Activated CD4-positive, alpha-beta T cell treated with anti-CD3 and anti-CD28 coated beads for 1 hour (primary cell): ENCODE data around the gene PABPN1L.
"Not testable (repeated sequence)": the region's sequence is repeated elsewhere in the genome, so short reads cannot be mapped to it uniquely, and the experiment has no call there.

Experiments
- DNase-seq: peaks from one replicate; pipeline ENCODE4 v3.0.0-alpha.2; 2020

PABPN1L gene

DNA sequence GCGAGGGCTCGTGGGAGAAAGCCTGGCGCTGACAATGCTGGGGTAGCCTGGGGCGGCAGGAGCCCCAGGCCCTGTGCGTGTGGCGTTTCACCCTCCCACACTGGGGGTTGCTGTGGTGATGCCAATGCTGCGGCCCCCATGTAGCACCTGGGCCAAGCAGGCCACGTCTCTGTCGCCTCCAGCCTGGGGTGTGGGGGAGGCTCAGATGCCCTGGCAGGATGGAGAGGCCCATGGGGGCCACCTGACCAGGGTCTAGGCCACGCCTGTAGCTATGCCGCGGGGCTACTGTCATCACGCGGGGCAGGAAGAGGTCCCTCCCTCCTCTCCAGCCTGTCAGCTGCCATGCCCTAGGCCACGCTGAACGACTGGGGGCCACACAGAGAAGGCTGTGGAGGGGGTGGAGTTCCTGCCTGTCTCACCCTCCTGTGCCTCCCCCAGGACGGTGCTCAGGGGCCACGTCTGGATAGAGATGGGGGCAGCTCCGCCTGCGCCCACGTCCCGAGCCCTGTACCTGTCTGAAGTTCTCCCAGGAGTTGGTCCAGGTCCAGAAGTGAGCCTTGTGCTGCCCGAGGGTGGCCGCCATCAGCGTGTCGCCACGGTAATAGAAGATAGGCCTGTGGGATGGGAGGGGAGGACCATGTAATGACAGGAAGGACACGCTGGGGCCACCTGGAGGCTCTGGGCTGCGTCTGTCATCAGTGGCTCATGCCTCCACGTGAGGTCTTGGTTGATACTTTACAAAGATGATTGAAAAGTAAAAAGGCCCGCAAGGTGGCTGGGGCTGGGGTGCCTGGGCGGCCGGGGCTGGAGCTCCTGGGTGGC, 42.0 kb downstream of the PABPN1L start:
- no peak for DNase-seq

DNA sequence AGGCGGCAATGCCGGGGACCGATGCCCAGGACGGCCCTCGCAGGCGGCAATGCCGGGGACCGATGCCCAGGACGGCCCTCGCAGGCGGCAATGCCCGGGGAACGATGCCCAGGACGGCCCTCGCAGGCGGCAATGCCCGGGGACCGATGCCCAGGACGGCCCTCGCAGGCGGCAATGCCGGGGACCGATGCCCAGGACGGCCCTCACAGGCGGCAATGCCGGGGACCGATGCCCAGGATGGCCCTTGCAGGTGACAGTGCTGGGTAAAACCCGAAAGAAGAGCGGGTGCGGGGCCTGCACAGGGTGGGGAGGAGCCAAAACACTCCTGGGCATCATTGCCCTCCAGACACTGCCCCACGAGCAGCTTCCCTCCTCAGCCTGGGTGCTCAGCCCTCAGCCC, 42.8 kb downstream of the PABPN1L start:
- not testable (repeated sequence) for DNase-seq

DNA sequence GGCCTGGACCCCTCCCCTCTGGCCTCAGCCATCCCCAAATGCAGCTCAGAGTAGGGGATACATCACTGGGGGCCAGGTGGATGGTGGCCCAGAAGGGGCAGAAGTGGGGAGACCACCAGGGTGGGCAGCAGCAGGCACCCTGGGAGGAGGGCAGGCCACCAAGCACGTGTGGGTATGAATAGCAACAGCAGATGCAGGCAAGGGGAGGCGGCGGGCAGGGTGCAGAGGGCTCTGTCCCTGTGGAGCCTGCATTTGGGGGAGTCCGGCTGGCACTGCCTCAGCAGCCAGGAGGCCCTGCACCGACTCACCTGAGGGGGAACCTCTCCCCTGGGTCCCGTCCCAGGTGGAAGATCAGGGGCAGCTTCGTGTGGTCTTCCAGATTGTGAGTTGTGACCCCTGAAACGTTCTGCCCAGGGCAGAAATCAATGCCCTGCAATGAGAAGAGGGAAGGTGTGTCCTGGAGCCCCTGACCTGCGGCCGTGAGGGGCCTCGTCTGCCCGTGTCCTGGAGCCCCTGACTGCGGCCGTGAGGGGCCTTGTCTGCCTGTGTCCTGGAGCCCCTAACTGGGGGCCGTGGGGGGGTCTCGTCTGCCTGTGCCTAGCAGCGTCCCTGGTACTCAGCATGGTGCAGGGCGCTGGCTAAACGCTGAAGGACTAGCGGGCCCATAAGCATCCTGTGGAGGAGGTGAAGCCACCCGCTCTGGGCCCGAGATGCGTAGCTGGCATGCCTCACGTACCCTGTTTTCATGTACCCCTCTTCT, 44.0 kb downstream of the PABPN1L start:
- DNase-seq = no peak

DNA sequence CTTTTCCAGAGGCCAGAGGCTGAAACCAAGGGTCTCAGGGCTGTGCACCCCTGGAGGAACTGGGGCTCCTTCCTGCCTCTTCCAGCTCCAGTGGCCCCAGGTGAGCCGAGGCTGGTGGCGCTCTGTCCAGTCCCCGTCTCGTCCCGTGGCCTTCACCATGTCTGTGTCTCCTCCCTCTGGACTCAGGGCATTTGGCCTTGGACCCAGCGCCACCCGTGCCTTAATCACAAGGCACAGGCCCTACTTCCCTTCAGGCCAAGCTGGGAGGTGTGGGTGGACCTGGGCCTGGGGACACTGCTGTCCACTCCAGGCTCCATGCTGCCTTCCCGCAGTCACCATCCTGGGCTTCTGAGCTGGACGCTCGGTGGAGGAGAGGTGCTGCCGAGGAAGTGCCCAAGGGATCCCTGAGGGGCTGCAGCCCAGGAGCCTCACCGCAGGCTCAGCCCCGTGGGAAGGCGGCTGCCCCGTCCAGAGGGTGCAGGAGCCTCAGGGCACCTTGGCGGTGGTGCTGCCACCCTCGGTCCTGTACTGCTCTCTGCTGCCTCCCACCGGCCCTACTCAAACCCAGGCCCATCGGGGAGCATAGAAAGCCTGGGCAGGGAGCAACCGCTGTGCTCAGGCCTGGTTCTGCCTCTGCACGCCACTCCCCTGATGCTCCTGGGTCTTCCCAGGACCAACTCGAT, 45.2 kb downstream of the PABPN1L start:
- DNase-seq = no peak

DNA sequence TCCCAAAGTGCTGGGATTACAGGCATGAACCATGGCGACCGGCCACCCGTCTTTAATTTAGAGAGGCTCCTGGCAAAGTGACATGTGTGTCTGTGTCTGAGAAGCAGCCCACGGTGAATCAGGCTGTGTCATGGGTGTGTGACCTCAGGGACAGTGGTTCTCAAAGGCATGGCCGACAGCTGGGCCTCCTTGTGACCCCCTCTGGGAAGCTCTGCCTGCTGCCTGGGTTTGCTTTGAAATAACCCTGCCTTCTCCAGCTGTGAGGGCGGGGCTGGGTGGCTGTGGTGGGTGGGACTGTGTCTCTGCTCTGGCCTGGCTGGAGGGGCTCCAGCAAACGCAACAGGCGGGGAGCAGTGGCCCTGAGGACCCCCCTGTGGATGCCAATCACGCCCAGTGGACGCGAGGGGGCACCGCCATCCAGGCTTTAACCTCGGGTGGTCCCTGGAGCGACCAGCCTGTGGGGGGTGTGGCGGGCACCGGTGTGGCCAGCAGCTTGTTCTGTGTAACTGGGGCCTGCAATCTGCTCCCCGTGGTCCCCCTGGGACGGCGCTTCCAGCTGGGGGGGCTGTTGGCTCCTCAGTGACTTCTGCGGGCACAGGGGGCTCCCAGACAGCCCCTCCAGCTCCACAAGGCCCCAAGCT, 46.0 kb downstream of the PABPN1L start:
- no peak for DNase-seq

DNA sequence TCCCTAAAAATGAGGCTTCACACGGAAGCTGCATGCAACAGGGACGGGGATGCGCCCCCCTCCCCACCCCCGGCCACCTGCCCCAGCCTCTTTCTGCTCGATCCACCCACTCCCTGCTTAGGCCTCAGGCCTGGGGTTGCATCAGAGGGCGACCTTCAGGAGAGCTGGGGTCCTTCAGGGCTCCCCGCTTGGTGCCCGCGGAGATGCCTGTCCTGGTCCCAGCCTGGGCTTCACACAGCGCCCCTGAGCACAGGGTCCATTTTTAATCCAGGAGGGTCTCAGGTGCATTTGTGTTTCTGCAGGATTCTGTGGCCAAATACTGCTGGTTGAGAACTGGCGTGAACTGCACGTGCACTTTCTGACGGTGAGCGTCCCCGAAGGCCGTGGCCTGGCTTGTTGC, 47.3 kb downstream of the PABPN1L start:
- DNase-seq = no peak

DNA sequence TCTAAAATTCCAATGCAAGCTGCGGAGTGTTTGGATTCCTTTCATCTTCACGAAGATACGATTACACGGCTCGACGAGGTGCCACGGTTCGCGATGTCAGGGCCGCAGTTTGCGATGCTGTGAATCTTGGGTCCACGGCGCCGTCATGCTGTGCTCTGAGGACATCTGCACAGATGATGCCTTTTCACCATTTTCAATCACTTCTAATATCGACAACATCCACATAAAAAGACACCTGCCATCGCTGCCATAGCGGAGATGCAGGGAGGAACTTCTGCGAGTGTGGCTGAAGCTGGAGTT, 47.9 kb downstream of the PABPN1L start:
- no peak for DNase-seq

DNA sequence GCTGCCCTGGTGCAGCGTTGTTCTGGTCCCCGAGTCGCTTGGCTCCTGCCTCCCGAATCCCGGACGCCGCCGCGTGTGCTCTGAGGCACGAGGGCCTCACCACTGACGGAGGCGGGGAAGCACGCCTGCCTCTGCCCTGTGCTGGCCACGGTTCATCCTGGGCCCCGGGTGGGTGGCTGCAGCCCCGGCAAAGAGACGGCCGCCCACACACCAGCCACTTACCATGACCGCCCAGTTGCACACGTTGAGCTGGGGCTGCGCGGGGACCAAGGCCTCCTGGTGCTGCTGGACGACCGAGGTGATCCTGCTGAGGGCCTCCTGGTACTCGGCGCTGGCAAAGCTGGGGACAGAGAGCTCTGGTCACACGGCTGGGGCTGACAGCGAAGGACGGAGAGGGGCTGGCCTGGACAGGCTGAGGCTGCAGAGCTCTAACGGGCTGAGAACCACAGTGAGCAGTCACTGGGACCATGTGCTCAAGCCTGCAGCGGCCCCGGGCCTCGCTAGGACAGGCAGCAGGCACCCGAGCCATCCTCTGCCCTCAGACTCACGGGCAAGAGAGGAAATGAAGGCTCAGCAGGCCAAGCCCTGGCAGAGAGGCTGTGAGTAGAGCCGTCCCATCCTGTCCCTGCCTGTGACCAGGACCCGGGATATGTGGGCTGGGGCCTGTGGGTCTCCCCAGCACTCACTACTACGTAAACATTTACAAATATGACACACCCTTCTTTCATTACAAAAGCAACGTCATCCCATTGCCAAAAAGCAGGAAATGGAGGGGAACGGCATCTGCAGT, 48.5 kb downstream of the PABPN1L start:
- DNase-seq = no peak

DNA sequence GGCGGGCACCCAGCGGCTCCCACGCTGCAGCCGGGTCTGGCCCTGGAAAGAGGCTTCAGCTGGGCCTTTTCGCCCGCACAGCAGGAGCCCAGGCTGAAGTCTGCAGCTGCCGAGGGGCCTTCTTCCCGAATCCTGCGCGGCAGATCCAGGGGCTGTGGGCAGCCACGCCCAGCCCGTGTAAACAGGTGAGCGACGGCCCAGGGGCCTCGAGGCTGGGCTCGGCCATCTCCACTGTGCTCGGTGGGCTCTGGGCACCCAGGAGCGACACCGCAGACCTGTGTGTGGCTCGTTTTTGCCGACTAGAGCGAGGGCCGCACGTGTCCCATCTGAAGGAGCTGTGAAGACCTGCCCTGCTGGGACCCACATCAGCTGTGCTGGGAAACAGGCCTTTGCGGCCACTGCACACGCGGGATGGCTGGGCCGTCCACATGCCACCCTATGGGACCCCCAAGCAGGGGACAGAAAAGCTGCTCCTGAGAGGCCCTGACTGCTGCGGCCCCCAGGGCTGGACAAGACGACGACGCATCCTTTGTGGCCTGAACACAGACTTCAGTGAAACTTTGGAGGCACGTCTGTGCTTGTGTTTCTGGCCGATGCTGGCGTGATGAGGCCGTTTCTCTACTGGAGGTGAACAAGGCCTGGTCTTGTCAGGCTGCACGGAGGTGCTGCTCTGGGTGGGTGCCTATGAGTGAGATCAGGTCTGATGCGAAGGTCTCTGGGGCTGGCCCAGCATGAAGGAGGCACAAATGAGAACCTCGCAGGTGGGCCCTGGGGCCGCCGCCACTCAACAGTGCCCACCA, 49.5 kb downstream of the PABPN1L start:
- DNase-seq = no peak

DNA sequence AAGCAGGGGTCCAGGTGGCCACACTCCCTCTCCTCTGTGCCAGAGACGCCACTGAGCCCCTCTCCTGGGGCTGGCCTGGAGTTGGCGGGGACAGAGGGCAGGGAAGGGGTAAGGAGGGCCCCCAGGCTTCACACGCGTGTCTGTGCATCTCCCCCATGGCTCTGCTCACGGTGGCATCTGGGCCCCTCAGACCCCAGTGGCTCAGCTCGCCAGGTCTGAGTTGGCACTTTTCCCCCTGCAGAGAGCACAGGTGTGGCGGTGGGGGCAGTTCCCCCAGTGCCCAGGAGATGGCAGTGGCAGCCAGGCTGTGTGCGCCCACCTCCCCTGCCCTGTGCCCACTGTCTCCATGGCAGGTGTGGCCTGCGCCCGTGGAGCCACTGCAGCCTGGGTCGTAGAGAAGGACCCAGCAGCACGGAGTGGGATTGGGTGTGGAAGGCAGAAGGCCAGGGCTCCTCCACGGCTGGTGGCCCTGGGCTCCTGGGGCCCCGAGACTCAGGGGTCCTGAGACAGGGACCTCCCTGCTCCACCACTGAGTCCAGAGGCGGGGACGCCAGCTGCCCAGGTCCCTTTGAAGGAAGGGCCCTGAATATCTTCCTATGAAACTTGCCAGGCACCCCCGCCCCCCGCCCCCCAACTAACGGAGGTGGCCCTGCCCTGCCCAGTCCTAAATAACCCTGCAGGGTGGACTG, 50.4 kb downstream of the PABPN1L start:
- no peak for DNase-seq

DNA sequence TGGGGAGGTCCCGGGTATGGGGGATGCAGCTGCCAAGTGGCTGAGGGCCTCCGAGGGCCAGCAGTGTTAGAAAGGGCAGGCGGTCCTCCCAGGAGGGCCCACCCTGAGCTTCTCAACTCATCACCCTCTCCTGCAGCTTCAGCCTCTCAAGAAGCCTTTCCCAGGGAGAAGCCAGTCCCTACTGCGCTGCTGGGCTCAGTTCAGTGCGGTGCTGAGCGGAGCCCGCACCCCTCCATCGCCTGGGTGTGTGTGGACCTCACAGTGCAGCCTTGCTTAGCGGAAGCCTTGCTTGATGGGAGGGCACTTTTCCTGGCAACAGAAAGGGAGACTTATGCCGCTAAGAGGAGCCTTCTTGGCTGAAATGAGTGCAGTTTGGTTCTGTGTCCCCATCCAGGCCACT, 51.2 kb downstream of the PABPN1L start:
- DNase-seq = no peak

DNA sequence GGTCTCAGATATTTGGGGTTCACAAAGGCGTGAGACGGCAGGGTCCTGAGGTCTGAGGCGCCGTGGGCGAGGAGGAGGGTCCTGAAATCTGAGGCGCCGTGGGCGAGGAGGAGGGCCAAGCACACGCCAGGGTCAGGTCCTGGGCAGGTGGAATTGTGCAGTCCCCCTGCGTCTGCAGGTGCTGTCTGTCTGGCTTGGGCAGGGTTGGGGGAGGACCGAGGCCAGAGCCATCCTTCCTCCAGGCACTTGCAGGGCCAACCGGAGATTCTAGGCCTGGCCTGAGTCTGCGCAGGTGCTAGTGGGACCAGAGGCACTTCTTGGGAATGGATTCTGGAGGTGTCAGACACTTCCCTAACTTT, 52.3 kb downstream of the PABPN1L start:
- no peak for DNase-seq
